HCT116 (cell line): ENCODE measurements around the gene FRAT2. TPM values are rescaled to one million over a fixed set of nuclear protein-coding genes. Genes with fewer than 3 reads are reported as not detected.

Source experiments
- ATAC-seq: fragments of 200-7000 bp; cut with Tn5 transposase; 2 replicates; pipeline ENCODE4 v1.9.1; 2020; ENCODE audit warnings: mild to moderate bottlenecking, moderate library complexity
- BruUV-seq: library from RNA; stranded (reverse); fragments of 400-500 nt; replicated peaks from 2 replicates; lab custom pipeline; 2021; lab: Mats Ljungman, UMichigan
- CTCF ChIA-PET: fragments of 300-600 bp; sonication (Branson Sonifier 250); formaldehyde crosslinking; loops from one replicate; lab custom pipeline; 2021; ENCODE audit warnings: antibody characterized with exemption; lab: Charles Lee
- POLR2A ChIA-PET: fragments of 300-600, 350-600 bp; sonication (Branson Sonifier 250); formaldehyde crosslinking; loops from one replicate; lab custom pipeline; 2021; ENCODE audit warnings: antibody characterized with exemption; lab: Charles Lee
- RAD21 ChIA-PET, 2 experiments: fragments of 300-600 bp; sonication (Branson Sonifier 250); formaldehyde crosslinking; loops; one replicate each; lab custom pipeline; 2023; ENCODE audit warnings: low total read pairs in 2 of 2; ENCODE audit not compliant: uncharacterized antibody in 2 of 2, unreplicated experiment in 2 of 2, low non-redundant PET in 1 of 2; lab: Charles Lee
- DNase-seq: peaks from one replicate; pipeline ENCODE4 v3.0.0-alpha.2; 2010; ENCODE audit warnings: low read depth, low spot score
- H2AFZ ChIP-seq: fragments of 200-600 bp; shearing (Covaris generic), sonication (generic); 2 replicates; pipeline ENCODE4 v1.6.1; 2017; ENCODE audit warnings: low read depth, mixed run types, mixed read lengths, antibody characterized with exemption, low read length; ENCODE audit not compliant: poor library complexity, severe bottlenecking
- H3K27ac ChIP-seq: 2 replicates; pipeline ENCODE4 v1.5.1; 2012; ENCODE audit warnings: low read depth, low read length
- H3K27me3 ChIP-seq: fragments of 200-600 bp; sonication (generic); 2 replicates; pipeline ENCODE4 v1.6.1; 2016; ENCODE audit warnings: mixed run types, low read length, mixed read lengths; ENCODE audit not compliant: insufficient read depth
- H3K36me3 ChIP-seq, 2 experiments: fragments of 200-500 bp in 1 of 2; fragments of 200-600 bp in 1 of 2; sonication (Bioruptor generic) in 1 of 2; sonication (generic) in 1 of 2; 2 replicates each; pipeline versions ENCODE4 v1.5.1 to v1.6.1; 2014 to 2016; ENCODE audit warnings: low read length in 2 of 2, inconsistent platforms in 1 of 2, mixed read lengths in 1 of 2, mixed run types in 1 of 2; ENCODE audit not compliant: insufficient read depth in 2 of 2, control insufficient read depth in 1 of 2
- H3K4me1 ChIP-seq, 2 experiments: fragments of 200-600 bp in 1 of 2; sonication (generic) in 1 of 2; 2 replicates each; pipeline versions ENCODE4 v1.5.1 to v1.6.1; 2012 to 2017; ENCODE audit warnings: low read length in 2 of 2, inconsistent platforms in 1 of 2, mild to moderate bottlenecking in 1 of 2, mixed read lengths in 1 of 2, mixed run types in 1 of 2, moderate library complexity in 1 of 2; ENCODE audit not compliant: insufficient read depth in 2 of 2, control insufficient read depth in 1 of 2
- H3K4me2 ChIP-seq: fragments of 200-600 bp; sonication (generic); 2 replicates; pipeline ENCODE4 v1.6.1; 2017; ENCODE audit warnings: mixed run types, low read length, mixed read lengths
- H3K4me3 ChIP-seq, 2 experiments: fragments of 200-600 bp in 1 of 2; sonication (generic) in 1 of 2; replicated peaks in 1 of 2; 2 replicates each; pipeline ENCODE4 v1.5.1; 2011 to 2016; ENCODE audit warnings: low read length in 2 of 2, control low read depth in 1 of 2, low read depth in 1 of 2, mild to moderate bottlenecking in 1 of 2, mixed read lengths in 1 of 2, mixed run types in 1 of 2
- H3K79me2 ChIP-seq: fragments of 200-600 bp; sonication (generic); 2 replicates; pipeline ENCODE4 v1.6.1; 2017; ENCODE audit warnings: mild to moderate bottlenecking, mixed run types, low read length, moderate library complexity, mixed read lengths; ENCODE audit not compliant: insufficient read depth
- H3K9ac ChIP-seq: fragments of 200-600 bp; sonication (generic); 2 replicates; pipeline ENCODE4 v1.6.1; 2016; ENCODE audit warnings: low read length, mixed read lengths
- H3K9me2 ChIP-seq: fragments of 200-600 bp; sonication (generic), shearing (Covaris generic); 2 replicates; pipeline ENCODE4 v1.6.1; 2017; ENCODE audit warnings: mixed run types, mild to moderate bottlenecking, moderate library complexity; ENCODE audit not compliant: insufficient read depth
- H3K9me3 ChIP-seq, 2 experiments: fragments of 200-500 bp in 1 of 2; fragments of 200-600 bp in 1 of 2; sonication (Bioruptor generic) in 1 of 2; sonication (generic) in 1 of 2; 2 replicates each; pipeline ENCODE4 v1.6.1; 2014 to 2017; ENCODE audit warnings: low read length in 2 of 2, mixed read lengths in 2 of 2, inconsistent platforms in 1 of 2, low read depth in 1 of 2, mild to moderate bottlenecking in 1 of 2, mixed run types in 1 of 2, moderate library complexity in 1 of 2; ENCODE audit not compliant: control insufficient read depth in 1 of 2, insufficient read depth in 1 of 2
- H4K20me1 ChIP-seq: fragments of 200-600 bp; sonication (generic), shearing (Covaris generic); 2 replicates; pipeline ENCODE4 v1.6.1; 2017; ENCODE audit warnings: mixed run types, mild to moderate bottlenecking, moderate library complexity; ENCODE audit not compliant: insufficient read depth
- CBX3 ChIP-seq: IDR thresholded peaks from 2 replicates; pipeline ENCODE4 v1.6.1; 2012; ENCODE audit warnings: low read depth
- CTCF ChIP-seq, 3 experiments: fragments of 200-600 bp in 1 of 3; sonication (generic) in 1 of 3; IDR thresholded peaks in 2 of 3; conservative IDR thresholded peaks in 1 of 3; 2 replicates each; pipeline ENCODE4 v1.5.1; 2012 to 2017; ENCODE audit warnings: low read depth in 2 of 3, low read length in 2 of 3, antibody characterized with exemption in 1 of 3, borderline replicate concordance in 1 of 3, control low read depth in 1 of 3, mild to moderate bottlenecking in 1 of 3, mixed read lengths in 1 of 3, mixed run types in 1 of 3, moderate library complexity in 1 of 3; ENCODE audit not compliant: insufficient read depth in 1 of 3
- EGR1 ChIP-seq: IDR thresholded peaks from 2 replicates; pipeline ENCODE4 v1.6.1; 2012; ENCODE audit warnings: low read depth
- EZH2 ChIP-seq: fragments of 200-600 bp; sonication (generic); IDR thresholded peaks from 2 replicates; pipeline ENCODE4 v1.6.1; 2017; ENCODE audit warnings: antibody characterized with exemption, mixed run types
- FOSL1 ChIP-seq: IDR thresholded peaks from 2 replicates; pipeline ENCODE4 v1.6.1; 2012; ENCODE audit warnings: low read depth
- JUND ChIP-seq: IDR thresholded peaks from 2 replicates; pipeline ENCODE4 v1.6.1; 2012
- MAX ChIP-seq: IDR thresholded peaks from 2 replicates; pipeline ENCODE4 v1.6.1; 2012
- RAD21 ChIP-seq: IDR thresholded peaks from 2 replicates; pipeline ENCODE4 v1.6.1; 2012; ENCODE audit warnings: low read depth, mild to moderate bottlenecking
- YY1 ChIP-seq: IDR thresholded peaks from 2 replicates; pipeline ENCODE4 v1.6.1; 2011; ENCODE audit warnings: low read length, low read depth, moderate library complexity, mild to moderate bottlenecking; ENCODE audit not compliant: insufficient replicate concordance; ENCODE audit errors: extremely low read depth
- ZFX ChIP-seq: fragments of 450-650 bp; IDR thresholded peaks from 2 replicates; pipeline ENCODE4 v1.6.1; 2017
- ZNF274 ChIP-seq: fragments of 200-500 bp; sonication (Bioruptor generic); IDR thresholded peaks from 2 replicates; pipeline ENCODE4 v1.6.1; 2014; ENCODE audit warnings: mild to moderate bottlenecking, low read depth, low read length, inconsistent platforms
- intact Hi-C: fragments of 100-400 bp; cut with micrococcal nuclease; formaldehyde crosslinking; loops from 2 replicates; pipeline ENCODE4 v1.10.0; 2022
- total RNA-seq: library from RNA; stranded (reverse); gene quantifications from one replicate; pipeline ENCODE4 v1.2.1, GENCODE V29; 2021; ENCODE audit not compliant: unreplicated experiment
- TF ChIP-seq, protein P1 (sequence below): IDR thresholded peaks from 2 replicates; pipeline ENCODE4 v1.6.1; 2012

FRAT2 gene
- total RNA-seq, 1 experiment from 2014 or later: 10.7 TPM

- RAD21 ChIA-PET: no interaction called here
- Histone ChIP-seq H2AFZ (no peak overlapping the region), H3K27me3 (no peaks in the 10 kb centered on the region), H3K4me3 (no peak overlapping the region), H3K9me3 (no peaks in the 10 kb centered on the region), H3K79me2 (no peaks in the 10 kb centered on the region), H4K20me1 (no peaks in the 10 kb centered on the region), H3K9ac (no peak overlapping the region), H3K27ac (no peak overlapping the region), H3K4me2 (no peak overlapping the region), H3K9me2 (no peaks in the 10 kb centered on the region), H3K36me3 (no peaks in the 10 kb centered on the region), H3K4me1 (peaks cover 19 to 23% of the 10 kb centered on the region in 2 experiments)
- TF ChIP-seq FOSL1 (no peak), EGR1 (no peak), ZNF274 (no peak), CTCF (IDR thresholded peaks at IDR 0.05 in 2 of 3, conservative IDR thresholded peaks at IDR 0.05 in 1 of 3; ENCODE audit: borderline replicate concordance in 1 of 3, insufficient read depth in 1 of 3, low read depth in 2 of 3, low read length in 2 of 3) (no peak), RAD21 (no peak)
- intact Hi-C loops: no loop called here
- POLR2A ChIA-PET: no interaction called here
- BruUV-seq: no TSS peak
- no peak for DNase-seq
- CTCF ChIA-PET: no interaction called here
- no peak for ATAC-seq
Measured at GRCh38 chr10:97325754-97326153, 8.8 kb downstream of the FRAT2 start.

GRCh38 chr10:97323501-97323900 is 11.0 kb downstream of the FRAT2 start:
- no peak overlapping the region for H3K9ac ChIP-seq
- no peaks in the 10 kb centered on the region for H3K9me2 ChIP-seq
- ATAC-seq: no peak
- H3K27ac ChIP-seq: no peak overlapping the region
- CTCF ChIA-PET: interaction anchor here (0.7 kb wide), 1 partner anchor 180 kb away, joined by 4 read pairs; no protein-coding TSS in a partner anchor
- no peaks in the 10 kb centered on the region for H3K9me3 ChIP-seq
- H3K79me2 ChIP-seq: no peaks in the 10 kb centered on the region
- no peaks in the 10 kb centered on the region for H3K36me3 ChIP-seq
- no TSS peak for BruUV-seq
- H3K4me2 ChIP-seq: no peak overlapping the region
- POLR2A ChIA-PET: no interaction called here
- no peak overlapping the region for H3K4me3 ChIP-seq
- RAD21 ChIA-PET: interaction anchor here in 1 of 2 experiments (0.7 kb wide), 1 partner anchor 120 kb away, joined by 6 read pairs; no protein-coding TSS in a partner anchor
- DNase-seq: no peak
- no peaks in the 10 kb centered on the region for H3K27me3 ChIP-seq
- no peak overlapping the region for H2AFZ ChIP-seq
- H3K4me1 ChIP-seq: peaks cover 12 to 13% of the 10 kb centered on the region in 2 experiments
- TF ChIP-seq CBX3 (no peak), EZH2 (no peak), MAX (no peak), JUND (no peak), ZNF274 (no peak), CTCF (IDR thresholded peaks at IDR 0.05 in 2 of 3, conservative IDR thresholded peaks at IDR 0.05 in 1 of 3; ENCODE audit: borderline replicate concordance in 1 of 3, insufficient read depth in 1 of 3, low read depth in 2 of 3, low read length in 2 of 3) (no peak), ZFX (no peak), YY1 (no peak)
- TF ChIP-seq, protein P1, sequence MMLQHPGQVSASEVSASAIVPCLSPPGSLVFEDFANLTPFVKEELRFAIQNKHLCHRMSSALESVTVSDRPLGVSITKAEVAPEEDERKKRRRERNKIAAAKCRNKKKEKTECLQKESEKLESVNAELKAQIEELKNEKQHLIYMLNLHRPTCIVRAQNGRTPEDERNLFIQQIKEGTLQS: no peak
- intact Hi-C loops: no loop called here
- no peaks in the 10 kb centered on the region for H4K20me1 ChIP-seq
